Measurements from ENCODE around the gene SLC35E1.

SLC35E1 gene

GRCh38 chr19:16572332-16573211 lies at the start of gene SLC35E1:
SLC35E1 (minus strand) TSS chr19:16572415; CDS start chr19:16572364, 51 bp downstream.
- in situ Hi-C loops (cut with HindIII; ENCODE audit: low sequenced_read_pairs) = no loop called here
- DNase-seq (ENCODE audit: low read depth) = peak; percentile 76
- TF ChIP-seq CTCF (IDR thresholded peaks at IDR 0.05; ENCODE audit: low read depth, low read length, missing control alignments) = no peak
- H3K4me3 ChIP-seq (ENCODE audit: low read depth, low read length) = peak within 1 kb of the TSS; percentile 77

DNA sequence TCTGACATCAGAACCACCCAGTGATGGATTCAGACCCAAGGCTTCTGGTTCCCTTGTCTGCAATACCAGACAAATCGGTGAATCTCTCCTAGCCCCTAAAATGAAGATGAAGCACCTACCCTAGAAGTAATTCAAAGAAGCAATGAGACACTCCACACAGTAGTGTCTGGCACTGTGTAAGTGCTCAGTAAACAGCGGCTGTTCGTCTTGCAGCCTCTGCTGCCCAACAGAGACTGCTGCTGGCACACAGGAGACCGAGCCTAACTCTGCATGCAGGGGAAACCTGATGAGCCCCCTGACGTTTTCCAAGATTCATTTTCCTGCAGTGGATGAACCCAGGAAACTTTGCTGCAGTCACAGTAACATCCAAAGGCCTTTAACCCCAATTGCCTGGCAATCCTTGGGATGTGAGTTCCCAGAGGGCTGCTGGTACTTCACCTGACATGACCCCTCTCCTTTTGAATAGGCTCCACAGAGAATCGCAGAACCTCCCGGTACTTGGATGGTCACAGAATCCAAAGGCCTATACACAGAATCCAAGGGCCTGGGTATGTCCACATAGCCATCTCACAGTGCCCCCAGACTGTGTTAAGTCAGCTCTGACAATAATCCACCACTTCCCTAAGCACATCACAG lies 49.1 kb upstream of the SLC35E1 start:
- TF ChIP-seq CTCF (IDR thresholded peaks at IDR 0.05; ENCODE audit: low read depth, low read length, missing control alignments) = no peak
- no peak overlapping the region for H3K4me3 ChIP-seq (ENCODE audit: low read depth, low read length)
- in situ Hi-C loops (cut with HindIII; ENCODE audit: low sequenced_read_pairs) = no loop called here
- DNase-seq (ENCODE audit: low read depth) = no peak

DNA sequence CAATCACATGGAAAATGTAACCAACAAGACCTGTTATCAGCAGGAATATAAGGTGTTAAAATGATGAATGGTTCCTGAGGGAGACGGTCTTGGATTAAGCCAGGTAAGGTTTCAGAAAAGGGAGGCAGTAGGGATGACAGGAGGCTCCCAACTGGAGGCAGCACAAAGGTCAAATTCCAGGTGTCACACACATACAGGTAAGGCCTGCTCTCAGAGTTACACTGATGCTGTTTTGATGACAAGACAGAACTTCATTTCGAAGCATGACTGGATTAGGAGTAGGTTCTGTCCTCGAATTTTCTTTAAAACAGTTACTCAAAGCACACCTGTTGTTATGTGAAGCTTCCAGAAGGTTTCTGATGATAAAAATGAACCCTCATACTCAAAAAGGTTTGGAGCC lies 48.4 kb upstream of the SLC35E1 start:
- no peak overlapping the region for H3K4me3 ChIP-seq (ENCODE audit: low read depth, low read length)
- TF ChIP-seq CTCF (IDR thresholded peaks at IDR 0.05; ENCODE audit: low read depth, low read length, missing control alignments) = no peak
- in situ Hi-C loops (cut with HindIII; ENCODE audit: low sequenced_read_pairs) = no loop called here
- DNase-seq (ENCODE audit: low read depth) = no peak

DNA sequence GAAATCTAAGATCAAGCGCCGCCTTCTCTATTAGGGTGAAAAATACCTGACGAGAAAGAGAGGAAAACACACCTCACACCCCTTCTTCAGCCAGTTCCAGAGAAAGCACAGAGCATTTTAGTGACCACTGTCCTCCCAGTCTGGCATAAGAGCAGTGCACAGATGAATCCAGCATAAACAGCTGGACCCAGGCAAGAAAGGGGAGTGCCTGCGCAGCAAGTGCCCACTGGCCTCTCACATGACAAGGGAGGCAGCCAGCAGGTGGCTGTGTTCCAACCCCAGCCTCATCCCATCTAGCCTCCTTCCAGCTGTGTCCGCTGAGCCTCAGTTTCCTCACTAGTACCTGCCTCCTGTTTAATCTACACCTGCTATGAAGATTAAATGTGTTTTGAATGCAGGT lies 47.8 kb upstream of the SLC35E1 start:
- no peak for TF ChIP-seq CTCF (IDR thresholded peaks at IDR 0.05; ENCODE audit: low read depth, low read length, missing control alignments)
- in situ Hi-C loops (cut with HindIII; ENCODE audit: low sequenced_read_pairs) = no loop called here
- DNase-seq (ENCODE audit: low read depth) = no peak
- no peak overlapping the region for H3K4me3 ChIP-seq (ENCODE audit: low read depth, low read length)

DNA sequence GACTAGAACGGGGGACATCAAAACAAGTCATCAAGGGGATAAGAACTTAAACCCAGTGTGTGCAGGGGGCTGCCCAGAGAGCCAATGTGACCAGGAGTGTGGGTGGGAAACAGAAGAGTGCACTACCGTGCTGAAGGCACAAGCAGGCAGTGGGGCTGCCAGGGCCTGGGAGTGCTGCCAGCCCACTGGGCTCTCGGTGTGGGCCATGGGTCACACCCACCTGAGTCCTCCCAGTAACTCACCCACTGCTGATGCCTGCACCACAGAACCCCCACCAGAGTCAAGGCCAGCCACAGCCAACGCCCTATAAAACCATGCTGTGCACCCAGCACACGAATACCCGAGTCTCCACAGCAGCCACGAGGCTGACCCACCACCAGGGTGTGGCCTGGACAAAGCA lies 47.2 kb upstream of the SLC35E1 start:
- TF ChIP-seq CTCF (IDR thresholded peaks at IDR 0.05; ENCODE audit: low read depth, low read length, missing control alignments) = no peak
- no peak overlapping the region for H3K4me3 ChIP-seq (ENCODE audit: low read depth, low read length)
- in situ Hi-C loops (cut with HindIII; ENCODE audit: low sequenced_read_pairs) = no loop called here
- no peak for DNase-seq (ENCODE audit: low read depth)

DNA sequence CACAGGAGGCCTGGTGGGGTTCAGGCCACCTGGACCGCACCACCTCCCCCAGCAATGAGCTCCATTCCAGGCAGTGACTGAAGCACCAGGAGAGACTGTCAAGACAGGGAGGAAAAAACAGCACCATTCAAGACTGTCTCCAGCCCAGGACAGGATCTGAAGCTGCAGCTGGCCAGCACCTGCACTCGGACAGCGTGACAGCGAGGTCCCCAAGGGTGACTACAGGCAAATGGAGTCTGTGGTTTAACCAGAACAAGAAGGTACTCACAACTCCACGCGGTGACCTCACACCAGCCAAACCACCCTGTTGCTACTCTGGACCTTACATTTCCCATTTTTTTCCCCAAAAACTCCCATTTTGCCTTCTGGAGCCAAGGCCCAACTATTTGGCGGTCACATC lies 46.0 kb upstream of the SLC35E1 start:
- no peak overlapping the region for H3K4me3 ChIP-seq (ENCODE audit: low read depth, low read length)
- DNase-seq (ENCODE audit: low read depth) = no peak
- TF ChIP-seq CTCF (IDR thresholded peaks at IDR 0.05; ENCODE audit: low read depth, low read length, missing control alignments) = no peak
- in situ Hi-C loops (cut with HindIII; ENCODE audit: low sequenced_read_pairs) = no loop called here
